ENCODE results near the gene COQ8A. TPM values are rescaled to one million over a fixed set of nuclear protein-coding genes. Genes with fewer than 3 reads are reported as not detected.

COQ8A gene
- total and polyA plus RNA-seq, 2 experiments from 2014 or later, result 25.2 to 37.4 TPM

- TF ChIP-seq CTCF (conservative IDR thresholded peaks at IDR 0.05; ENCODE audit: low read depth in 2 of 2) (no peak), STAT1 (IDR thresholded peaks at IDR 0.05; ENCODE audit: unreplicated experiment) (no peak)
Measured at GRCh38 chr1:226951286-226952117, 11.4 kb downstream of the COQ8A start (continued).

- Histone ChIP-seq H3K4me2 (no peak overlapping the region), H3F3A (replicated peaks; ENCODE audit: low read depth) (no peaks in the 10 kb centered on the region), H3K27me3 (ENCODE audit: insufficient read depth) (no peaks in the 10 kb centered on the region), H3K9me2 (ENCODE audit: insufficient read depth) (no peaks in the 10 kb centered on the region), H4K20me1 (replicated peaks; ENCODE audit: insufficient read depth) (peaks cover 3% of the 10 kb centered on the region; the same call in 1 of the 2 replicates), H3K79me2 (replicated peaks; ENCODE audit: insufficient read depth) (peaks cover 61% of the 10 kb centered on the region), H3K36me3 (ENCODE audit: insufficient read depth) (no peaks in the 10 kb centered on the region), H3K4me3 (no peak overlapping the region), H2AFZ (no peak overlapping the region), H3K27ac (ENCODE audit: low read depth) (no peak overlapping the region), H3K4me1 (ENCODE audit: insufficient read depth) (no peaks in the 10 kb centered on the region)
- no peak for DNase-seq (ENCODE audit: low spot score)
- H3K9me3 Mint-ChIP-seq, result peaks cover 29% of the 10 kb centered on the region
- H3K27me3 Mint-ChIP-seq (ENCODE audit: insufficient read depth, low read depth, poor library complexity), result peaks cover 9% of the 10 kb centered on the region
- no peak overlapping the region for H3K27ac Mint-ChIP-seq
- H3K4me3 Mint-ChIP-seq, result no peak overlapping the region
- H3K36me3 Mint-ChIP-seq (ENCODE audit: low read depth), result peaks cover 31% of the 10 kb centered on the region
- peaks cover 16% of the 10 kb centered on the region for H3K4me1 Mint-ChIP-seq
- no peak for ATAC-seq
- no peak for TF ChIP-seq ZNF462 (CRISPR knock-in tag; IDR thresholded peaks at IDR 0.05)
- no peak for TF ChIP-seq CREB1 (CRISPR knock-in tag; IDR thresholded peaks at IDR 0.05; ENCODE audit: low read depth)
- no peak for TF ChIP-seq REST (IDR thresholded peaks at IDR 0.05; ENCODE audit: unreplicated experiment)
- TF ChIP-seq EZH2 (IDR thresholded peaks at IDR 0.05; ENCODE audit: low read depth, unreplicated experiment), result no peak
Measured at GRCh38 chr1:226952118-226952441, 12.0 kb downstream of the COQ8A start.
